ENCODE data around the gene CBX8.

The CBX8 gene

GRCh38 chr17:79749156-79749815 lies 47.6 kb downstream of the CBX8 start:
- TF ChIP-seq EZH2phosphoT487 (conservative IDR thresholded peaks at IDR 0.05; ENCODE audit: low read length), result no peak
- TF ChIP-seq, protein P1, sequence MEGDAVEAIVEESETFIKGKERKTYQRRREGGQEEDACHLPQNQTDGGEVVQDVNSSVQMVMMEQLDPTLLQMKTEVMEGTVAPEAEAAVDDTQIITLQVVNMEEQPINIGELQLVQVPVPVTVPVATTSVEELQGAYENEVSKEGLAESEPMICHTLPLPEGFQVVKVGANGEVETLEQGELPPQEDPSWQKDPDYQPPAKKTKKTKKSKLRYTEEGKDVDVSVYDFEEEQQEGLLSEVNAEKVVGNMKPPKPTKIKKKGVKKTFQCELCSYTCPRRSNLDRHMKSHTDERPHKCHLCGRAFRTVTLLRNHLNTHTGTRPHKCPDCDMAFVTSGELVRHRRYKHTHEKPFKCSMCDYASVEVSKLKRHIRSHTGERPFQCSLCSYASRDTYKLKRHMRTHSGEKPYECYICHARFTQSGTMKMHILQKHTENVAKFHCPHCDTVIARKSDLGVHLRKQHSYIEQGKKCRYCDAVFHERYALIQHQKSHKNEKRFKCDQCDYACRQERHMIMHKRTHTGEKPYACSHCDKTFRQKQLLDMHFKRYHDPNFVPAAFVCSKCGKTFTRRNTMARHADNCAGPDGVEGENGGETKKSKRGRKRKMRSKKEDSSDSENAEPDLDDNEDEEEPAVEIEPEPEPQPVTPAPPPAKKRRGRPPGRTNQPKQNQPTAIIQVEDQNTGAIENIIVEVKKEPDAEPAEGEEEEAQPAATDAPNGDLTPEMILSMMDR (IDR thresholded peaks at IDR 0.05; ENCODE audit: insufficient read depth, low read length, poor library complexity, severe bottlenecking), result no peak
- H3K9me2 ChIP-seq (replicated peaks; ENCODE audit: insufficient read depth, low read length), result no peaks in the 10 kb centered on the region
- H3K27ac ChIP-seq (ENCODE audit: low read depth, low read length), result no peak overlapping the region
- H3F3A ChIP-seq (ENCODE audit: insufficient read depth), result no peaks in the 10 kb centered on the region
- H3K9ac ChIP-seq (ENCODE audit: low read length), result no peak overlapping the region
- no peaks in the 10 kb centered on the region for H3K27me3 ChIP-seq (ENCODE audit: low read length)
- no peaks in the 10 kb centered on the region for H4K20me1 ChIP-seq (ENCODE audit: low read depth, low read length)
- H3K4me3 ChIP-seq (ENCODE audit: insufficient read depth, low read length, poor library complexity, severe bottlenecking), result no peak overlapping the region
- H3K79me2 ChIP-seq (ENCODE audit: insufficient read depth, low read length), result no peaks in the 10 kb centered on the region
- no peak overlapping the region for H3K4me2 ChIP-seq (ENCODE audit: low read depth, low read length, poor library complexity, severe bottlenecking)
- H3K36me3 ChIP-seq (ENCODE audit: low read length), result no peaks in the 10 kb centered on the region
- no peak overlapping the region for H2AFZ ChIP-seq (ENCODE audit: low read depth, low read length, severe bottlenecking)
- H3K9me3 ChIP-seq (ENCODE audit: insufficient read depth, low read length), result no peaks in the 10 kb centered on the region

GRCh38 chr17:79748295-79749099 lies 48.4 kb downstream of the CBX8 start:
- no peaks in the 10 kb centered on the region for H3K9me2 ChIP-seq (replicated peaks; ENCODE audit: insufficient read depth, low read length)
- H4K20me1 ChIP-seq (ENCODE audit: low read depth, low read length), result no peaks in the 10 kb centered on the region
- H3K9ac ChIP-seq (ENCODE audit: low read length), result no peak overlapping the region
- H3K4me2 ChIP-seq (ENCODE audit: low read depth, low read length, poor library complexity, severe bottlenecking), result no peak overlapping the region
- no peaks in the 10 kb centered on the region for H3F3A ChIP-seq (ENCODE audit: insufficient read depth)
- no peaks in the 10 kb centered on the region for H3K36me3 ChIP-seq (ENCODE audit: low read length)
- no peak overlapping the region for H2AFZ ChIP-seq (ENCODE audit: low read depth, low read length, severe bottlenecking)
- no peak overlapping the region for H3K4me3 ChIP-seq (ENCODE audit: insufficient read depth, low read length, poor library complexity, severe bottlenecking)
- H3K79me2 ChIP-seq (ENCODE audit: insufficient read depth, low read length), result no peaks in the 10 kb centered on the region
- TF ChIP-seq, protein P1 (IDR thresholded peaks at IDR 0.05; ENCODE audit: insufficient read depth, low read length, poor library complexity, severe bottlenecking), result no peak
- no peak for TF ChIP-seq EZH2phosphoT487 (conservative IDR thresholded peaks at IDR 0.05; ENCODE audit: low read length)
- no peaks in the 10 kb centered on the region for H3K9me3 ChIP-seq (ENCODE audit: insufficient read depth, low read length)
- no peaks in the 10 kb centered on the region for H3K27me3 ChIP-seq (ENCODE audit: low read length)
- H3K27ac ChIP-seq (ENCODE audit: low read depth, low read length), result no peak overlapping the region

GRCh38 chr17:79747508-79748294 lies 49.2 kb downstream of the CBX8 start:
- Histone ChIP-seq H3K9me2 (replicated peaks; ENCODE audit: insufficient read depth, low read length) (no peaks in the 10 kb centered on the region), H3K9me3 (ENCODE audit: insufficient read depth, low read length) (no peaks in the 10 kb centered on the region), H4K20me1 (ENCODE audit: low read depth, low read length) (no peaks in the 10 kb centered on the region), H3K4me3 (ENCODE audit: insufficient read depth, low read length, poor library complexity, severe bottlenecking) (no peak overlapping the region), H3K27ac (ENCODE audit: low read depth, low read length) (no peak overlapping the region), H3F3A (ENCODE audit: insufficient read depth) (no peaks in the 10 kb centered on the region), H3K36me3 (ENCODE audit: low read length) (no peaks in the 10 kb centered on the region), H2AFZ (ENCODE audit: low read depth, low read length, severe bottlenecking) (no peak overlapping the region), H3K9ac (ENCODE audit: low read length) (no peak overlapping the region), H3K27me3 (ENCODE audit: low read length) (no peaks in the 10 kb centered on the region), H3K79me2 (ENCODE audit: insufficient read depth, low read length) (no peaks in the 10 kb centered on the region), H3K4me2 (ENCODE audit: low read depth, low read length, poor library complexity, severe bottlenecking) (no peak overlapping the region)
- TF ChIP-seq, protein P1 (IDR thresholded peaks at IDR 0.05; ENCODE audit: insufficient read depth, low read length, poor library complexity, severe bottlenecking), result no peak
- no peak for TF ChIP-seq EZH2phosphoT487 (conservative IDR thresholded peaks at IDR 0.05; ENCODE audit: low read length)
